GM06990 (cell line): ENCODE data around the gene TRIM7.
"Not testable (repeated sequence)": the region's sequence is repeated elsewhere in the genome, so short reads cannot be mapped to it uniquely, and the experiment has no call there.

Experiments used
- DNase-seq: peaks from one replicate; pipeline ENCODE4 v3.0.0-alpha.2; 2011; ENCODE audit not compliant: insufficient read length; ENCODE audit errors: extremely low read depth
- H3K27me3 ChIP-seq: replicated peaks from 2 replicates; pipeline ENCODE4 v1.6.0; 2011; ENCODE audit warnings: low read length; ENCODE audit not compliant: control insufficient read depth, insufficient read depth
- H3K36me3 ChIP-seq: 2 replicates; pipeline ENCODE4 v1.5.1; 2011; ENCODE audit warnings: low read length; ENCODE audit not compliant: control insufficient read depth, insufficient read depth
- H3K4me3 ChIP-seq: replicated peaks from 2 replicates; pipeline ENCODE4 v1.5.1; 2011; ENCODE audit warnings: low read depth, mild to moderate bottlenecking, control low read depth, low read length
- TF ChIP-seq, protein P1 (sequence below): IDR thresholded peaks from 2 replicates; pipeline ENCODE4 v1.5.1; 2011; ENCODE audit warnings: low read length, control low read depth, mild to moderate bottlenecking, inconsistent platforms; ENCODE audit not compliant: insufficient read depth, poor library complexity, severe bottlenecking

The TRIM7 gene

DNA sequence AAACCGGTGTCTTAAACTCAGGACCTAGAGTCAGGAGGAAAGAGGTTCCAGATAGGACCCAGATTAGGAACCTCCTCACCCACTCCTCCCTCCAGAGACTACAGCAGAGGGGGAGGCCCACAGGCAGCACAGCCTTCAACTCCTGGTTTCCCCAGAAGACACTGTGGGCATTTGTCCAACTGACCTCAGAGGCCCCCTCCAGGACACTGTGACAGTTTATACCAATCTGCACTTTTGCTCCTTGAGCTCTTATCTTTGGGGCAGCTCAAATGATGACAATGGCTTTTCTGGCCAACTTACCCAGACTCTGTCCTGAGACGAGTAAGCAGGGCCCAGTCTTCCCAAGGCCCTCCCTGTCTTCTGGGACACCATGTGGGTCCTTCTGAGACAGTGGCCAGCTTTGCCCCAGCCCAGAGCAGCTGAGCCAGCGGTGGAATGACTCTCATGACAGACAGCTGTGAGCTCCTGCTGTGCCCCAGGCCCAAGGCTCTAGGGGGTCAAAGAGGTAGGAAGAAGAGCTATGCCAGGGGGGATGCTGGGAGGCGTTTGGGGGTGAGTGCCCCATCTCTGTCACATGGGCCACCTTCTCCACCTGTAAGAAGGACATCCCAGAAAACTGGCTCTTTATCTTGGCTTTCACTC, 43.3 kb downstream of the TRIM7 start:
- H3K4me3 ChIP-seq = peak overlapping the region; percentile 42
- H3K36me3 ChIP-seq = no peaks in the 10 kb centered on the region
- DNase-seq = no peak
- no peaks in the 10 kb centered on the region for H3K27me3 ChIP-seq
- TF ChIP-seq, protein P1, sequence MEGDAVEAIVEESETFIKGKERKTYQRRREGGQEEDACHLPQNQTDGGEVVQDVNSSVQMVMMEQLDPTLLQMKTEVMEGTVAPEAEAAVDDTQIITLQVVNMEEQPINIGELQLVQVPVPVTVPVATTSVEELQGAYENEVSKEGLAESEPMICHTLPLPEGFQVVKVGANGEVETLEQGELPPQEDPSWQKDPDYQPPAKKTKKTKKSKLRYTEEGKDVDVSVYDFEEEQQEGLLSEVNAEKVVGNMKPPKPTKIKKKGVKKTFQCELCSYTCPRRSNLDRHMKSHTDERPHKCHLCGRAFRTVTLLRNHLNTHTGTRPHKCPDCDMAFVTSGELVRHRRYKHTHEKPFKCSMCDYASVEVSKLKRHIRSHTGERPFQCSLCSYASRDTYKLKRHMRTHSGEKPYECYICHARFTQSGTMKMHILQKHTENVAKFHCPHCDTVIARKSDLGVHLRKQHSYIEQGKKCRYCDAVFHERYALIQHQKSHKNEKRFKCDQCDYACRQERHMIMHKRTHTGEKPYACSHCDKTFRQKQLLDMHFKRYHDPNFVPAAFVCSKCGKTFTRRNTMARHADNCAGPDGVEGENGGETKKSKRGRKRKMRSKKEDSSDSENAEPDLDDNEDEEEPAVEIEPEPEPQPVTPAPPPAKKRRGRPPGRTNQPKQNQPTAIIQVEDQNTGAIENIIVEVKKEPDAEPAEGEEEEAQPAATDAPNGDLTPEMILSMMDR = no peak

DNA sequence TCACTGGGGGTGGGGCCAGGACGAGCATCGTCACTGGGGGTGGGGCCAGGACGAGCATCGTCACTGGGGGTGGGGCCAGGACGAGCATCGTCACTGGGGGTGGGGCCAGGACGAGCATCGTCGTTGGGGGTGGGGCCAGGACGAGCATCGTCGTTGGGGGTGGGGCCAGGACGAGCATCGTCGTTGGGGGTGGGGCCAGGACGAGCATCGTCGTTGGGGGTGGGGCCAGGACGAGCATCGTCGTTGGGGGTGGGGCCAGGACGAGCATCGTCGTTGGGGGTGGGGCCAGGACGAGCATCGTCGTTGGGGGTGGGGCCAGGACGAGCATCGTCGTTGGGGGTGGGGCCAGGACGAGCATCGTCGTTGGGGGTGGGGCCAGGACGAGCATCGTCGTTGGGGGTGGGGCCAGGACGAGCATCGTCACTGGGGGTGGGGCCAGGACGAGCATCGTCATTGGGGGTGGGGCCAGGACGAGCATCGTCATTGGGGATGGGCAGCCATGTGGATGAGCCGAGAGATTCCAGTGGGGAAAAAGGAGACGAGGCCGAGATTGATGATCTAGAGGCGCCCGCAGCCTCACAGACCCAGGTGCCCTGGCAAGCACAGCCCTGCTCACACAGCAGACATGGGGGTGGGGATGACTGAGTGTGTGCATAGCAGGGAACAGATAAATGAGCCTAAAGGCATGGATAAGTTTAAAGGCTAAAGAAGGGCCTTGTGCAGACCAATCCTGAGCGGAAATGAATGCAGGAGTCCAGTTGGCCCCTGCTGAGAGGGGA, 44.1 kb downstream of the TRIM7 start:
- H3K27me3 ChIP-seq, H3K36me3 ChIP-seq: not testable (repeated sequence)
- peak overlapping the region; percentile 42 for H3K4me3 ChIP-seq
- DNase-seq = peak; percentile 56

DNA sequence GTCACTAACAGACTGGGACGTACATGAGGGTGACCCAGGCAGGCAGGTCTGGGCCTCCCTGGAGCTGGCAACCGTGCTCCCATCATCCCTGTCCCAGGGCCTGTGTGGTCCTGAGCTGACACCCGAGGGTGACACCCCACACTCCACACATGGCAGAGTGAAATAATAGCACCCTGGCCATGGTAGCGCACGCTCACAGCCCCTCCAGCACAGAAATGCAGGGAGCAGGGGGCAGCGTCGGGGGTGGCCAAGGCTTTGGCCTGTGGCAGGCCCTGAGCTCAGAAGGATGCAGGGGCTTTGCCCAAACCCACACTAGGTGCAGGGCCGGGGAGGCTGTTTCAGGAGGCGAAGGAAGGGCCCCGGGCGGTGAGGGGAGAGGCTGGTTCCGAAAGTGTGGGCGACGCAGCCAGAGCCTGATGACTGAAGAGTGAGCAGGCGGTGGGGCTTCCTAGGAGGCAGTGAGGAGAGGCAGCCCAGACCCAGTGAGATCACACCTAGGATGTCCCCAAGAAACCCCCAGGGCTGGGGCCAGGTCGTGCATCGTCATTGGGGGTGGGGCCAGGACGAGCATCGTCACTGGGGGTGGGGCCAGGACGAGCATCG, 44.7 kb downstream of the TRIM7 start:
- peak; percentile 66 for DNase-seq
- H3K27me3 ChIP-seq = no peaks in the 10 kb centered on the region
- no peaks in the 10 kb centered on the region for H3K36me3 ChIP-seq
- peak overlapping the region; percentile 56 for H3K4me3 ChIP-seq
- TF ChIP-seq, protein P1 = no peak

DNA sequence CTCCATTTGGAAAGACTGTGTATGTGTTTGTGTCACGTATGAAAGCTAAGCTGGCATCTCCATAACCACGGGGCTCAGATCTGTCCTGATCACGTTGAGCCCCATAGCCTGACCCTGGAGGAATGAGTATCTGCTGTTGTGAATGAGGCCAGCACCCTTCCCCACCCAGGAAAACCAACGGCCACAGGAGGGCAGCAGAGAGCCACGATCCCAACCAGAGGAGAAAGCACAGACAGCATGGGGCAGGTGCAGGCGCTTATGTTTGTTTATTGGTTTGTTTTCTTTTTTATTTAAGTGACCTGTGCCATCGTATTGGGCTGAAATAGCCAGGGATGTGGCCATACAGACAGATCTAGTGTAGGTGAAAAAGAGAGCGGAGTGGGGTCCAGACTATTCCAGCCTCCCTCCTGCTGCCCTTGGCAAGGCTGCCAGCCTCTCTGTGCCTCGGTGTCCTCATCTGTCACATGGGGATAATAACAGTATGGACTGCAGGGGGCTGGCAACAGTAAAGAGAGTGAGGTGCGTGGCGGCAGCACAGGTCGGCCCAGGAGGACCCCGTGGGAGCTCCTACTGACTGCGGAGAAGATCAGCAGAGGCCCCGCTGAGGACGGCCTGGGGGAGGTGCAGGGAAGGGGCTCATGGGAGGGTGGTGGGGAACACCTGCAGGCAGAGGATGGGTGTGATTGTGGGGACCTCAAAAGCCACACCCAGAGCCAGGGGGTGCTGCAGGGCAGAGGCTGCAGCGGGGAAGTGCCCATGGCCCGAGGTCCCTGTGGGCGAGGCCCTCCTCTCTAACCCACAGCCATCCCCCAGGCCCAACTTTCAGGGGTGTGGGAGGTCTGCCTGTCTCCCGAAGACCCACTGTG, 45.5 kb downstream of the TRIM7 start:
- peak; percentile 77 for DNase-seq
- H3K4me3 ChIP-seq = no peak overlapping the region; the same call in 1 of the 2 replicates
- no peaks in the 10 kb centered on the region for H3K36me3 ChIP-seq
- TF ChIP-seq, protein P1 = peak; percentile 88
- no peaks in the 10 kb centered on the region for H3K27me3 ChIP-seq

DNA sequence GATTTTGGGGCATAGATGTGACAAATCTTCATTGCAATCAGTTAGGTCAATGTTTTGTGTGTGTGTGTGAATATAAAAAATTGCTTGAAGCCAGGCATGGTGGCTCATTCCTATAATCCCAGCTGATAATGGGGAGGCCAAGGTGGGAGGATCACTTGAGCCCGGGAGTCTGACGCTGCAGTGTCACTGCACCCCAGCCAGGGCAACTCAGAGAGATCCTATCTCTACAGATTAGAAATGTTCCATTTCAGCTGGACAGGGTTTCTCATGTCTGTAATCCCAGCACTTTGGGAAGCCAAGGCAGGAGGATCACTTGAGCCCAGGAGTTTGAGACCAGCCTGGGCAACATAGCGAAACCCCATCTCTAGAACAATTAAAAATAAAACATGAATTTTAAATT, 46.1 kb downstream of the TRIM7 start:
- Histone ChIP-seq H3K36me3 (no peaks in the 10 kb centered on the region), H3K4me3 (no peak overlapping the region), H3K27me3 (no peaks in the 10 kb centered on the region)
- TF ChIP-seq, protein P1 = no peak
- DNase-seq = no peak
